NCI-H345 treated with DMSO at 0.1 percent for 48 hours (cell line): ENCODE data around the gene VAX1.
"Not testable (repeated sequence)": the region's sequence is repeated elsewhere in the genome, so short reads cannot be mapped to it uniquely, and the experiment has no call there.

Experiments used
- DNase-seq: peaks from one replicate; lab custom pipeline; 2025; ENCODE audit not compliant: unreplicated experiment; lab: John Stamatoyannopoulos, UW

The VAX1 gene

DNA sequence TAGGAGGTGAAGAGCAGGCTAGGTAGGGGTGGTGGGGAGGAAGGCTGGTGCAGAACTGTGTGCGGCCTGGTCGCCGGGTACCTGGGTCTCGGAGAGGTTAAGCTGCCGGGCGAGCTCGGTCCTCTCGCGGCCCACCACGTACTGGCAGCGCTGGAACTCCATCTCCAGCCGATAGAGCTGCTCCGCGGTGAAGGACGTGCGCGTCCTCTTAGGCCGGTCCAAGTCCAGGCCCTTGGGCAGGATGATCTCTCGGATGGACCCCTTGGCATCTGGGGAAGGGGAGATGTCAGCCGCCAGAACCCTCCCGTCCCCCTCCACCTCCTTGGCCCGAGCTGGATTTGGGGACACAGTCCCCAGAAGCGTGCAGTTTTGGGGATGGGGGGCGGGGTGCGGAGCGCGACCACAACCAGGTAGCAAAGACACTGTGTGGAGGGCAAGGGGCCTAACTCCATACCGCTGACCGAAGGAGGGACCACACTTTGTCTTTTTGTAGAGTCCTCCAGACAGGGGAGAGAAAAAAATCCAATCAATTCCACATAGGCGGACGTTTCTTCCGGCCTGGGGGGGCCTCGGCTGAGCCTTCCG, 1.6 kb downstream of the VAX1 start:
- DNase-seq, result no peak

DNA sequence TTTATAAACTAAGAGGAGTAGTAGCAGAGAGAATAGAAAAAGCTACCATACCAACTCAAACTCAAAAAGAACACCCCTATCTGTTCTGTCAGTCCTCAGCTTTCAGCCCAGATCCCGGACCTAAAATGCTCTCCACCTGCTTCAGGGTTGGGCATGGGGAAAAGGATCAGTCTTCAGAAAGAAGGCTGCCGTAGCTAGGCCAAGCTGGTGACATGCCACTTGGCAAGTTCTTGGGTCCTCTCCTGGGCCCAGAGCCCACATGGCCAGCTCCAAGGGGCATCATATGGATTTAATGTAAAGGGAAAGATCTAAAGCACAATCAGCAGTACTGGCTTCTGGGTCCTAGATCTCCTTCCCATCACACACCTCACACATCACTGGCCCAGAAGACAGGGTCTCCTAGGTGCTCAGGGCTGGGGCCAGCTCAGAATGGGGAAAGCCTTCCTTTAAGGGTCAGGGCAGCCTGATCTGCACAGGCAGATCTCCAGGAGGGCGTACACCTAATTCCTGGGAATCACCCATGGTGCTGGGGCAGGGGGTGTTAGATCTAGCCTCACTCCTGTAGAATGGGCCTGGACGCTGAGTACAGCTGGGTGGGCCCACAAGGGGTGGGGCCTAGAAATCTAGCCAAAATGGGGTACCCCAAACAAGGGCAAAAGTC, 2.5 kb downstream of the VAX1 start:
- no peak for DNase-seq

DNA sequence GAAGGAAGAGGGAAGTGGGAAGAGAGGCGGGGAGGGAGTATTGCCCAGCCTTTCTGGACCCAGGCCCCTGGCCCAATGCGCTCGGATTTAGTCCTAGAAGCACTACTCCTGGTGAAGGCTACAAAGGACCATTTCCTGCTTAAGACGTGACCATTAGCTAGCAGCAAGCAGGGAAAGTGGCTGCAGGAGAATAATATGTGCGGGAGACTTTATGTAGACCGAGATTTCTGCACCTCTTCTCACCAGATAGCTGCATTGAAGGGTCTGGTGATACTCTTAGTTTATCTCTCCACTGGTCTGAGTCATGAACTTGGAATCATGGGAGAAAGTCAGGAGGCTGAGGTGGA, 3.1 kb downstream of the VAX1 start:
- no peak for DNase-seq

DNA sequence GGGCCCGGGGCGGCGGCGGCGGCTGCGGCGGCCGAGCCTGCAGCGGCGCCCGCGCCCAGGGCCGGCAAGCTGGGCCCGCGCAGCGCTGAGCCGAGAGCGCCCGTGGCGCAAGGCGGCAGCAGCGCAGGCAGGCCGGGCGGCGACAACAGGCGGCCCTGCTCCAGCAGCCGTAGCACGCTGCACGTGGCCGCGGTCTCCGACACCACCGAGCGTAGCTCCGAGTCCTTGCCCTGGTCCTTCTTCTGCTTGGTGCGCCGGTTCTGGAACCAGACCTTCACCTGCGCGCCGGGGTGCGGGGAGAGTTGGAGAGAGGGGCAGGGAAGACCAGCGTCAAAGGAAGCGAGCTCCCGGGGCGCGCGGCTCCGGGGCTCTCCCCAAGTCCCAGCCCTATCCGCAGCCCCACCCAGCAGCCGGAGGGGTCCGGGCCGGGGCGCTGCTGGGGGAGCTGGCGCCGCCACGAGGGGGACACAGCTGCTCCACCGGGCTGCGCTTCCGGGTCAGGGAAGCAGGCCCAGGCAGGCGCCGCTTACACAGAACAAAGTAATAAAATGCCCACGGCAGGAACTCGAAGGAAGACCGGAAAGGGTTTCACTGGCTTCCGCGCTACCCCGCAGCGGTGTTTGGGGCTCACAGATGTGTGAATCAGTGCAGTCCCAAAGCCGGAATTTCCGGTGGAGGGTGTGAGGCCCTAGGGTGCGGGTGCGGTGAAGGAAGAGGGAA, 3.6 kb downstream of the VAX1 start:
- DNase-seq, result no peak

DNA sequence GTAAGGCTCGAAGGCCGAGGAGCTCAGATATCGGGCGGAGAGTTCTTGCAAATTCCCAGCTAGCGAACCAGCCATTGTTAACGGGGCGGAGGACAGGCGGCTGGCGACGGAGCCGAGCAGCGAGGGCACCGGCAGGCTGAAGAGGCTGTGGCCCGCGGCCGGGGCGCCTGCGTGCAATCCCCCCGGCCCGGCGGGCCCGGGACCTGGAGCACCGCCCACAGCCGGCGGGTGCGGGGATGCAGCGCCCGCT, 4.1 kb downstream of the VAX1 start:
- DNase-seq, result no peak

DNA sequence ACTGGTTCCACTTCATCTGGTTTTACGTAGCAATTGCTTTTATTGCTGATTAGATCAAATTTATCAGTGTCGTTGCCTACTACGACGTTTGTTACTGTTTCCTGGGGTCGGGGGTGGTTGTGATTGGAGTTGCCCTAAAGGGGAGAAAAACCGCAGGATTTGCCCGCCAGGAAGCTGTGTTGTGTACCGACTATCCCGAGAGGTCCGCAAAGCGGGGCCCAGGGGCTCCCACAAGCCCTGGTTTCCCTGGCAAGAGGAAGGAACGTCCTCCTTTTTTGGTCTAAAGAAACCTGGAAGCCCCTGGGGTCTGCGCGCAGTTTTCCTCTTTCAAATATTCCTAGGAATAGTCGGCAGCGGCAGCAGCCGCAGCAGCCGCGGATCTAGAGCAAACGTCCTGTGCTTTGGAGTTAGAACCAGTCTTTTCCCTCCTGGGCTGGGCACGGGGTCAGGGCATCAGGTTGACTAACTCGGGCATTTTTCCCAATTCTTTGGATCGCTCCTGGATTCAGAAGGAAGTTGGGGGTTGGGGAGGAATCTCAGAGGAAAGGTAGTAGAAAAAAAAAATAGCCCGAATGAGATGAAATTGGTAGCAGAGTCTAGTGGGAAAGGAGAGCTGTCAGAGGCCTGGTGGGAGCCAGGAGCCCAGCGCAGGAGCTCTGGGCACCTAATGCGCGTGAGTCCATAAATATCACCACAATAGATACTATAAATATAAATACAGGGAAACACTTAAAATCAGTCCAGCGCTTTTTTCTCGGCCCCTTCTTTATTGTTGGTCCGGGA, 4.6 kb downstream of the VAX1 start:
- no peak for DNase-seq

DNA sequence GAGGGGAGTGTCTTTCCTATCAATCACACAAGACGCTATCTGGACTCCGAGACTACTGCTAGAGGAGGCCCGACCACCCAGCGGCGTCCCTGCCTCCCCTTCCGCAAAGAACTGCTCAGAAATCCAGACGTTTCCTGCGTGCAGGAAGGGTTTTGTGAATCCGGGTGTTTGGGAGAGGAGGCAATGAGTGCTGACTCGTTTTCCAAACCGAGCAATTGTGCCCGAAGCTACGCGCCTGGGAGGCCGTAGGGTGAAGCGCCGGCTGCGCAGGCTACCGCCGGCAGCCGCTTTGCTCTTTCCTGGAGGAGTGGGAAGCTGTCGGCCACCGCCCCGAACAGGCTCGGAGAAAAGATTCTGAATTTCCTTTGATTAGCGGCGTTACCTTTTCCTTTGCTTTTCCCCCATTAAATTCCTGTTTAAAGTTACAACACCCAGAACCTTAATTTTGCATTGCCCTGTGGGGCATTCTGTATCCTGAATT, 5.3 kb downstream of the VAX1 start:
- DNase-seq, result no peak

DNA sequence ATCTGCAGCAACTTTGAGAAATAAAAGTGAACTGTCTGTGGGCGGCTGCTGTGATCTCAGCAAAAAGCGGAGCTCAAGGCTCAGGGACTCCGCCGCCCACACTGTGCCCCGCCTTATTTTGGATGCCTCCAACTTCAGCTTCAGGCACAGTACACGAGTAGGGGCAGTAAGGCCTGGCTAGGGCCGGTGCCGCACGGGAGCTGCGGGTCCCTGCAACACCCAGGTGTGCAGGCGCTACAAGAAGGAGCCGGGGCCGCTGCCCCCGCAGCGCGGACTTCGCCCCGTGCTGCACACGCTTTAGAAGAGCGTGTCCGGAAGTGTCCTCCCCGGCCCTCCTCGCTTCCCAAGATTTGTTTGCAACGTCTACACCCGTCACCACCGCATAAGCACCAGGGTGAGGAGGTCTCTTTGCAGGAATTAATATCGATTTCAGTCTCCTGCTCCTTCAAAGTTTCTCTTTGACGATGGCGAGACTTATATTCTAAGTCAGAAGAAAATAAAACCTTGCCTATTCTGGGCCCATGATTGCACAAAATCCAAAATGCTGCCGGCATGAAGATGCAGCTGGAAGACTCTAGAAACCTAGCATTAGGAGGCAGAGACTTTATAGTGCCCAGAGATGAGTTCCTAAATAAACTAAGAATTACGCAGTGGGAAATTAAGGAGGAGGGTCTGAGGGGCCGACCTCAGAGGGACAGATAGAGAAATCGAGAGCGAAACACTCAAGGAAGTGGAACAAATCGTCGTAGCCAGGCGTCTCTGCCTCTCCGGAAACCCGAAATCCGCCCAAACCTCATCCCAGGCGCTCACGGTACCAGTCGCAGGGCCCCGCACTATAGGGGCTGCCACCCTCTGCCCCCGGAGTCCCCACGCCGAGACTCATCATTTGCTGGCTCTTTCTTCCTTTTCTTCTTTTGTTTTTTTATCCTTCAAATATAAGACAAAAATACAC, 6.4 kb downstream of the VAX1 start:
- no peak for DNase-seq

DNA sequence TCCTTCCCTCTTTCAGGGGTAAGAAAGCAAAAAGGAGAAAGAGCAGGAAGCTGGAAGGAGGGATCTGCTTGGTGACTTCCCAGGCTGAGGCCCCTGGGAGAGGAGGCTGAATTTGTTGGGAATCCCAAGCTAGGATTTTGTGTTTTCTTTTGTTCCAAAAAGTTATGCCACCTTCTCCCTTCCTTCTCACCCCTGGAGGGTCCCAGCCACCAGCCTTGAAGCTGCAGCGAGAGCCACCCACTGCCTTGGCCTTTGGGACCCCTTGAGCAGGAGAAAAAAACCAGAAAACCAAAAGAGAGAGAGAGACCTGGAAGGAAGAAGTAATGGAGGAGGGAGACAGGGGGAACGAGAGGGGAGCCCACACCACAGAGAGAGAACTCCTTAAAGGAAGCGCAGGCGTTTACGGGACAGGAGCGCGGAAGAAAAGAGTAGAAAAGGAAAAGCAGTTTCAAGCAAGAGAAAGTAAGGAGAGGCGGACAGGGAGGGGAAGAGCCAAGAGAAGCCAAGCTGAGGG, 7.2 kb downstream of the VAX1 start:
- no peak for DNase-seq

DNA sequence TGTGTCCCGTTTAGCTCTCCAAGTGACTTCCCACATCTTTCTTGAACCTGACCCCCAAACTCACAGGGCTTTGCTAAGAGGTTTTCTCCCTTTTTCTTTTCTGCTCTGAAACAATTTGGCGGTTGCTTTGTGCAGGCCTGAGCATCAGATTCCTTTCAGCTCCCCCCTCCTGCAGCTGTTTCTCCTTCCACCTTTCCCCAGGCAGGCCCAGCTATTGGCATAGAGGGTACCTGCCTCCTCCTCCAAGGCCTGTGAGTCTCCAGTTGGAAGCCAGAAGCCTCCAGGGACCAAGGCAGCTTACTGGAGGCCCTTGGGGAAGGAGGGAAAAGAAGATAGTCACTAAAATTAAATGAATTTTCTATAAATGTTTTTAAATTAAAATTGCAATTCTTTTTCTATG, 7.7 kb downstream of the VAX1 start:
- no peak for DNase-seq

DNA sequence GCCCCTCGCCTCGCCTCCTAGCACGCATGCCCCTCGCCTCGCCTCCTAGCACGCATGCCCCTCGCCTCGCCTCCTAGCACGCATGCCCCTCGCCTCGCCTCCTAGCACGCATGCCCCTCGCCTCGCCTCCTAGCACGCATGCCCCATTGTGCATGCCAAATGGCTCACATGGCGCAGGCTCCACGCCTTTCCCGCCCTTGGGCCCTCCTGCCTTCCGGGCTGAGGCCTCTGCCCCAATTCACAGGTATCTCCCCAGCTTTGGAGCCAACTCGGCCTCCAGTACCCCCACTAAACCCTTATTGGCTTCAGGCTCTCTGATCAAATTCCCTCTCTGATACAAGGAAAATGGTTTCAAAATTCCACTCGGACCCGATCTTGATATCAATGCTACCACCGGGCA, 11.4 kb downstream of the VAX1 start:
- DNase-seq, result not testable (repeated sequence)

DNA sequence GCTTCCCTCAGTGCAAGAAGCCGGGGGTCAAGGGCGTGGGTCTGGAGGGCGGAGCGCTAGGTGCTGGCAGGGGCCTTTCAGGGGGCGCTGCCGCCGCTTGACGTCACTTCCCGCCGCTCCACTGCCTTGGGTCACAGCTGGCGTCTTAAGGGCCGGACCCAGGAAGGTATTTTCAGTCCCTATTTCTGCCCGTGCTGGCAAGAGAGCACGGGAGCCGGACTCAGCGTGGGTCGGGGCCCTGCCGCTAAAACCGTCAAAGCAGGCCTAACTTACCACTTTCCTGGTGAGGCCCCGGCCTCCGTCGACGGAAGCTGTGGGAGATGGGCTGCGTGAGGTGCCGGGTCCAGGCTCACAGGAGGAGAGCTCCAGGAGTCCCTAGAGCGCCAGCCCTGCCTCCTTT, 12.0 kb downstream of the VAX1 start:
- no peak for DNase-seq

DNA sequence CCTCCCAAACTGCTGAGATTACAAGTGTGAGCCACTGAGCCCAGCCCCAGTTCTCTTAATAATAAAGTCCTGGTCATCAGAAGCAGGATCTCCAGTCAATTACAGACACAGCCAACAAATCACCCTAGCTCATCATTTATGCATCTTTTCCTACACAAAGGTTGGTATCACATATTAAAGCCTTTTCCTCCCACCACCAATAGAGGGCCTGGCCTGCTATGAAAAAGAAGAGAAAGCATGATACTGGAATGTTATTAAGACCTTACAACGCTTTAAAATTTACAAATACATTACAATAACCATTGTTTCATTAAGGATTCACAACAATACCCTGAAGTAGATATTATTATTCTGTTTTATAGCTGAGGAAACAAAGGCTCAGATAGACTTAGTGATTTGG, 25.9 kb downstream of the VAX1 start:
- DNase-seq, result no peak

DNA sequence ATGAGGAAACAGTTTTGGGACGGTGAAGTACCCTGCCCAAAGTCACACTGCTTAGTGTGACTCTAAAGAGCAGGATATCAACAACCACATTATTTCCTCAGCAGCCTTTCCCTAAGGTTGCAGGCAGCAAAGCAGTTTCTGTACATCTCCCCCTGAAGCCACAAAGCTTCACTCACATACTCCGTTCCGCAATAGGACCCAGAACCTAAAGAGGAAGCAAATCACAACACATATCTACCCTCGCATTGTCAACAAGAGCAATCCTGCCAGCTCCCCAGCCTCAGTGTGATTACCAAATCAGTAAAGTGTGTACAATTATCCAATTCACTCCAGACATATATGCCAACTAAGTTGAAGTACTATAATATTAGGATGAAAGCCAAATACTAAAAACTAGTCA, 30.8 kb downstream of the VAX1 start:
- no peak for DNase-seq

DNA sequence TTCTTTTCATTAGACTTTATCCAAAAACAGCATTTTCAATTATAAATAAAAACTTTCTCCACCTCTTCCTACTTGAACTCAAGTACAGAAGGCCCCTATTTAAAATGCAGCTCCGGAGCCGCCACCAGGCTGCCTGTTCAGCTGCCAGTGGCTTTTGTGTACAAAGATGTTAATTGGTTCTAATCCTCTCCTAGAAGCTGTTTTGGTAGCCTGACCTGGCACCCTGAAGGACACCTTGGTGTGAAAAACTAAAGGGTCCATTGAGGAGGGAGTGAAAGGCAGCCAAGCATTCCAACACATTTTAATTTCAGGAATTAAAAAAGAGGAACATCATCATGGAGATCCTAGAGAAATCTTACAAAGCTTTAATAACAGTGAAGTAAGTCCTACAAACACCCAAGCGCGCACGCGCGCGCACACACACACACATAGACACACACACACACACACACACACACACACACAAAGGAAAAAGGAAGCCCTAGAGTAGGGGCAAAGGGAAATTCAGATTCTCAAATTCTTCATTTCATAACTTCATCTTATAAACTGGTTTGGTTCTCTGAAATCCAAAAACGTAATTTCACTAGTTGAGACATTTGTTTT, 41.4 kb downstream of the VAX1 start:
- no peak for DNase-seq

DNA sequence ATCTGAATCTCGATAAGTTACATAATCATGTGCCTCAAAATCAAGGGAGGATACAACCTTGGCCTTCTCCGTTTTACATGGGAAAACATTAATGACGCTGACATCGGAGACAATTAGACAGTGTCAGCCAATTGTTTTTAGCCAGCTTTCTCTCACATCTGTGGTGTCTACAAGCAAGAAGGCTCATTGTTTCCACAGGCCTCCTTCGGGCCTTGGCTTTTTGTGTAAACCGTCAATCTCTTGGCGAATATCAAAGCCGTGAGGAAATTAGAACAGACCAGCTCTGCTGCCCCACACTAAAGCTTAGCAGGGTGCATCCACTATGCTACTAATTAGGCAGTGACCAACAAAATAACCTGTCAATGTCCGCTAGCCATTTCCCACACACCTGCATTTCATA, 43.2 kb downstream of the VAX1 start:
- no peak for DNase-seq

DNA sequence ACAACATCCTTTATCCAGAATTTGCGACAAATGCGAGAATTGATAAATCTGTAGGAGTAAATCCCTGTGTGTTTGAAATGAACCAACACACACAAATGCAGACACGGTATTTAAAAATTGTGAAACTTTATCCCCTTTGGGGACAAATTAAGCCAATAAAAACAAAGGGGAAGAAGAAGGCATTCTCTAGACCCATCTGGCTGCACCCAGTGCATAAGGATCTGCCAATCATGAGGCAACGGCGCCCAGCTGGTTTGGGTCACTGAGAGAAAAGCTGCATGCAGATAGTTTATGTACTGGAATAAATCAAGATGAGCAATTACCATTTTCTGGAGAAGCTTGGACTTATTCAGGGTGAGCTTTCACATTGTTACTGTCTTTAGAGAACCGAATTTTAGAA, 45.7 kb downstream of the VAX1 start:
- no peak for DNase-seq

DNA sequence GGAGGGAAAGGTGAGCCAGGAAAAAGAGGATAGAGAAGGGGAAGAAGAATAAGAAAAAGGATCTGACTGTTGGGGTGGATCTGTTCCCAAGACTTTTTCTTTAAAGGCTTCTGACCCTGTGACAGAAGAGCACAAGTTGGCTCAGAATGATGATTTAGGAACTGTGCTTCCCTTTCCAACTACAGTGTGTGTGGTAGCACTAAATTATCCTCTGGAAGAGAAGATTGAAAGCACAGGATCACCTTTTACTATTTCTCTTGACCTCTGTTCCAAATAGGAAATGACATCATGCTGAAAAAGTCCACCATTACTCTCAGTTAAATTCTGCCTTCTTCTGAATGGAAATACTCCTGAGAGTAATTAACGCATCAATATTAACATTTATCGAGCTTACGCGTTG, 47.2 kb downstream of the VAX1 start:
- no peak for DNase-seq

DNA sequence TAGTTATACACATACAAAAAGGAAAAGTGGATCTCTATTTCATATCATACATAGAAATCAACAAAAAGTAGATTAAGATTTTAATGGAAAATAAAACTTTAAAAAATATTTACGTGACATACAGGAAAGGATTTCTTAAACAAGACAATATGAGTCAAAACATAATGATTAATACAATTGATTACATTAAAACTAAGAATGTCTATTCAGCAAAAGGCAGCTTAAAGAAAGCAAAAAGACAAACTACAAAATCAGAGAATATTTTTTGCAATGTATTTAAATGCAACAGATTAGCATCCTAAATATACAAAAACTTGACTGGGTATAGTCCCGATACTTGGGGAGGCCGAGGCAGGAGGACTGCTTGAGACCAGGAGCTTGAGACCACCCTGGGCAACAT, 50.5 kb downstream of the VAX1 start:
- no peak for DNase-seq

DNA sequence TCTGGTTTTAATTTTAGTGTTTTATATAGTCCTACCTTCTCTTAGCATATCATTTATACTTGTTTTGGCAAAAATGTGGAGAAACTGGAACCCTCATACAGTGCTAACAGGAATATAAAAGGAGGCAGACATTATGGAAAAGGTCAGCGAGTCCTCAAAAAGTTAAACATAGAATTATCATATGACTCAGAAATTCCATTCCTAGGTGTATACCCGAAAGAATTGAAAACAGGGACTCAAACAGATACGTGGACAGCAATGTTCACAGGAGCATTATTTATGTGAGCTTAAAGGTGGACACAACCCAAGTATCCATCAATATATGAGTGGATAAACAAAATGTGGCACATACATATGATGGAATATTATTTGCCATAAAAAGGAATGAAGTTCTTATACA, 51.5 kb downstream of the VAX1 start:
- DNase-seq, result no peak
